ENCODE data around the gene C1QTNF8. TPM values are rescaled to one million over a fixed set of nuclear protein-coding genes. Genes with fewer than 3 reads are reported as not detected.

Gene C1QTNF8
- total and polyA plus RNA-seq, 2 of the 13 experiments (the other 11 are each of a cell fraction or from before 2014, with no cell fraction given) = 0.09 TPM; not detected in 1

DNA sequence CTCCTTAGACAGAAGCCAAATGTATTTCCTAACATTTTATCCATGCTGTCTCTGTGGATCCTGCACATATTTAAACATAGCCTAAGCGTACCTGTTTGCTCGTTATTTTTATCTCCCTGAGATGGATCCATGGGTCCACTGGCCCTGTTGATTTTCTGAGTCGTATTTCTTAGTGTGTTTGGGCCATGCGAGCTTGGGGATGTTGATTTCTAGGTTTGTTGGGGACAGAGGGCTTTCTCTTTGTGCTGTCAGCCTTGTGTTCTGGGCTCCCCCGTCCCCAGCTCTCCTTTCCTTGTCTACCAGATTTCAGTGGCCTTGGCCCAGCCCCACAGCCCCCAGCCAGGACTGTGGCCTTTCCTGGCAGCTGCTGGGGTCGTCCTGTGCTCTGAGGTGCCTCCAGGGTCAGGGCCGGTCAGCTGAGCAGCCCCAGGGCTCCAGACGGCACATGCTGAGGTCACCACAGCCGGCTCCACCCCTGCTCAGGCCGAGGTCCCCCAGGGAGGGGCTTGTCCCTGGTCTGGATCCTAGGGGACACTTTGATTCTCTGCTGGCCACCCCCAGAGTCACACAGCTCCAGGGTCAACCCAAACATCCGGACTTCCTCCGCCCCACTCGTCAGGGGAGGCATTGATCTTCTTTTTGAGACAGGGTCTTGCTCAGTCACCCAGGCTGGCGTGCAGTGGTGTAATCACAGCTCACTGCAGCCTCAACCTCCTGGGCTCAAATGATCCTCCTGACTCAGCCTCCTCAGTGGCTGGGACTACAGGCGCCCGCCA, 19.1 kb downstream of the C1QTNF8 start:
- Histone ChIP-seq H3K36me3 (replicated peaks in 1 of 2; ENCODE audit: control insufficient read depth in 1 of 2, insufficient read depth in 2 of 2, low read length in 2 of 2) (no peaks in the 10 kb centered on the region), H3K9me3 (ENCODE audit: low read length) (no peaks in the 10 kb centered on the region), H3K4me1 (ENCODE audit: insufficient read depth, low read length) (peaks cover 57% of the 10 kb centered on the region), H4K20me1 (ENCODE audit: insufficient read depth, low read length) (no peaks in the 10 kb centered on the region), H2AFZ (ENCODE audit: low read length) (no peak overlapping the region), H3K27ac (ENCODE audit: extremely low read length, insufficient read depth, low read length) (peak overlapping the region; percentile 39), H3K4me2 (ENCODE audit: low read depth, low read length) (peak overlapping the region; percentile 50), H3K79me2 (ENCODE audit: insufficient read depth, low read length) (no peaks in the 10 kb centered on the region), H3K9ac (ENCODE audit: insufficient read depth, low read depth, low read length) (no peak overlapping the region), H3K4me3 (replicated peaks in 1 of 3; ENCODE audit: insufficient read depth in 1 of 3, low read depth in 2 of 3, low read length in 3 of 3) (peak overlapping the region in 2 of 3 experiments; percentile 9 to 26; a peak in 3 of 6 replicates), H3K27me3 (ENCODE audit: control insufficient read depth in 1 of 2, insufficient read depth in 2 of 2, low read length in 2 of 2) (peaks cover 1 to 34% of the 10 kb centered on the region in 2 experiments; a peak in 3 of 5 replicates)
- in situ Hi-C loops (cut with HindIII; ENCODE audit: extremely low pct_ligation_motif_present, low pct_unique_long_range_greater_than_20kb) = no loop called here
- CTCF ChIA-PET (ENCODE audit: low intra/inter-chr PET ratio, low total read pairs) = no interaction called here
- POLR2A ChIA-PET = interaction anchor here (1.2 kb wide), 1 partner anchor 14 kb away, joined by 5 read pairs; no protein-coding TSS in a partner anchor
- intact Hi-C loops (cut with micrococcal nuclease; ENCODE audit: unreplicated experiment) = no loop called here
- DNase-seq (ENCODE audit: low spot score) (peak; percentile 68), FAIRE-seq (peak; percentile 56), ATAC-seq (peak; percentile 4)
- WGBS (ENCODE audit: low lambda C conversion rate) = 19% methylated on average over 15 of the region's 16 CpGs
- BruUV-seq (replicated peaks) = no TSS peak
- TF ChIP-seq ZNF770 (CRISPR knock-in tag; IDR thresholded peaks at IDR 0.05) (peak; percentile 100), ZNF260 (CRISPR knock-in tag; IDR thresholded peaks at IDR 0.05; ENCODE audit: borderline replicate concordance, low read depth) (no peak), SP140L (CRISPR knock-in tag; IDR thresholded peaks at IDR 0.05; ENCODE audit: borderline replicate concordance) (no peak), WIZ (CRISPR knock-in tag; IDR thresholded peaks at IDR 0.05) (no peak), LCORL (IDR thresholded peaks at IDR 0.05) (no peak), LCORL (CRISPR knock-in tag; IDR thresholded peaks at IDR 0.05) (peak; percentile 78), FOSL2 (CRISPR knock-in tag; IDR thresholded peaks at IDR 0.05) (peak; percentile 58), HNF4A (CRISPR knock-in tag; IDR thresholded peaks at IDR 0.05) (peak; percentile 81), TFDP2 (CRISPR knock-in tag; IDR thresholded peaks at IDR 0.05) (0 out of 2 replicates have a peak, but pooled peaks have one; percentile 25), HNF1A (IDR thresholded peaks at IDR 0.05; ENCODE audit: low read depth) (no peak), HNF1A (CRISPR knock-in tag; IDR thresholded peaks at IDR 0.05; ENCODE audit: borderline replicate concordance) (peak; percentile 62; the same call in 1 of the 2 replicates), ZNF781 (CRISPR knock-in tag; IDR thresholded peaks at IDR 0.05; ENCODE audit: borderline replicate concordance, not compliant biosample characterization) (no peak), TSC22D2 (CRISPR knock-in tag; IDR thresholded peaks at IDR 0.05; ENCODE audit: borderline replicate concordance) (no peak), TFE3 (CRISPR knock-in tag; IDR thresholded peaks at IDR 0.05) (no peak), JUND (CRISPR knock-in tag; IDR thresholded peaks at IDR 0.05) (0 out of 2 replicates have a peak, but pooled peaks have one; percentile 32)
